GM18870 (cell line): ENCODE results near the gene DCP1A.
"Not testable (repeated sequence)": the region's sequence is repeated elsewhere in the genome, so short reads cannot be mapped to it uniquely, and the experiment has no call there.

Source experiments
- ATAC-seq: cut with Tn5 transposase; IDR thresholded peaks from one replicate; pipeline ENCODE4 v1.9.1; 2021; ENCODE audit warnings: moderate library complexity; ENCODE audit not compliant: unreplicated experiment

Gene DCP1A

GRCh38 chr3:53269888-53270880 is 77.2 kb downstream of the DCP1A start:
- ATAC-seq, result no peak

GRCh38 chr3:53269193-53269592 is 78.2 kb downstream of the DCP1A start:
- ATAC-seq, result not testable (repeated sequence)

GRCh38 chr3:53267766-53268165 is 79.6 kb downstream of the DCP1A start:
- ATAC-seq, result no peak

GRCh38 chr3:53264718-53265117 is 82.6 kb downstream of the DCP1A start:
- ATAC-seq, result no peak

GRCh38 chr3:53263907-53264306 is 83.4 kb downstream of the DCP1A start:
- ATAC-seq, result no peak

- no peak for ATAC-seq
These were observed 85.6 kb downstream of the DCP1A start for GRCh38 chr3:53261712-53262111.

- ATAC-seq, result no peak
These were observed 87.0 kb downstream of the DCP1A start for GRCh38 chr3:53260286-53260785.

GRCh38 chr3:53259427-53260259 is 87.7 kb downstream of the DCP1A start:
- ATAC-seq, result no peak

GRCh38 chr3:53258600-53259426 is 88.5 kb downstream of the DCP1A start:
- ATAC-seq, result no peak

- no peak for ATAC-seq
These were observed 89.9 kb downstream of the DCP1A start for GRCh38 chr3:53257465-53257864.

- no peak for ATAC-seq
These were observed 90.7 kb downstream of the DCP1A start for GRCh38 chr3:53256704-53257055.

GRCh38 chr3:53255775-53256703 is 91.3 kb downstream of the DCP1A start, which contains the start of gene TKT:
TSS of gene TKT (minus strand) at chr3:53256022. CDS start at chr3:53255942, 80 bp downstream.
- no peak for ATAC-seq

- no peak for ATAC-seq
These were observed 91.9 kb downstream of the DCP1A start for GRCh38 chr3:53255423-53255774.

- no peak for ATAC-seq
These were observed 92.6 kb downstream of the DCP1A start for GRCh38 chr3:53254509-53255422.

GRCh38 chr3:53253707-53254508 is 93.4 kb downstream of the DCP1A start:
- no peak for ATAC-seq

- not testable (repeated sequence) for ATAC-seq
These were observed 94.4 kb downstream of the DCP1A start for GRCh38 chr3:53252947-53253322.

- no peak for ATAC-seq
These were observed 95.0 kb downstream of the DCP1A start for GRCh38 chr3:53252096-53252946.
